Panc1 (cell line): ENCODE data around the gene HSD17B7. TPM values are rescaled to one million over a fixed set of nuclear protein-coding genes. Genes with fewer than 3 reads are reported as not detected.

ENCODE experiments used
- ATAC-seq: fragments of 200-7000 bp; cut with Tn5 transposase; 2 replicates; pipeline ENCODE4 v1.9.1; 2020; ENCODE audit warnings: mild to moderate bottlenecking, moderate library complexity
- BruUV-seq: library from RNA; stranded (reverse); fragments of 400-500 nt; replicated peaks from 2 replicates; lab custom pipeline; 2021; lab: Mats Ljungman, UMichigan
- CTCF ChIA-PET: fragments of 300-600 bp; sonication (Branson Sonifier 250); formaldehyde crosslinking; loops from one replicate; lab custom pipeline; 2022; ENCODE audit warnings: antibody characterized with exemption; lab: Charles Lee
- POLR2A ChIA-PET: fragments of 300-600 bp; sonication (Branson Sonifier 250); formaldehyde crosslinking; loops from one replicate; lab custom pipeline; 2022; ENCODE audit warnings: antibody characterized with exemption; lab: Charles Lee
- DNase-seq: peaks from one replicate; pipeline ENCODE4 v3.0.0-alpha.2; 2010; ENCODE audit warnings: low read depth, low spot score
- H3K27ac ChIP-seq: 2 replicates; pipeline ENCODE4 v1.5.1; 2011; ENCODE audit warnings: mild to moderate bottlenecking, low read length, inconsistent platforms
- H3K27me3 ChIP-seq: fragments of 200-500 bp; sonication (Bioruptor generic); 2 replicates; pipeline ENCODE4 v1.6.0; 2014; ENCODE audit warnings: low read length, inconsistent platforms; ENCODE audit not compliant: control insufficient read depth, insufficient read depth
- H3K36me3 ChIP-seq: fragments of 200-500 bp; sonication (Bioruptor generic); 2 replicates; pipeline ENCODE4 v1.5.1; 2014; ENCODE audit warnings: inconsistent platforms, mild to moderate bottlenecking, low read length, moderate library complexity; ENCODE audit not compliant: control insufficient read depth, insufficient read depth
- H3K4me1 ChIP-seq: 2 replicates; pipeline ENCODE4 v1.5.1; 2011; ENCODE audit warnings: inconsistent platforms, mild to moderate bottlenecking, low read length, moderate library complexity; ENCODE audit not compliant: control insufficient read depth, insufficient read depth
- H3K4me3 ChIP-seq, 2 experiments: 2 replicates each; pipeline ENCODE4 v1.5.1; 2011 to 2012; ENCODE audit warnings: low read depth in 2 of 2, low read length in 2 of 2, mild to moderate bottlenecking in 2 of 2, inconsistent platforms in 1 of 2, moderate library complexity in 1 of 2
- H3K9me3 ChIP-seq: fragments of 200-500 bp; sonication (Bioruptor generic); 2 replicates; pipeline ENCODE4 v1.5.1; 2014; ENCODE audit warnings: low read depth, mild to moderate bottlenecking, inconsistent platforms, low read length, moderate library complexity; ENCODE audit not compliant: control insufficient read depth, insufficient read depth
- POLR2AphosphoS5 ChIP-seq: IDR thresholded peaks from 2 replicates; pipeline ENCODE4 v1.6.1; 2012; ENCODE audit warnings: mild to moderate bottlenecking, low read depth, low read length, moderate library complexity
- SIN3A ChIP-seq: IDR thresholded peaks from 2 replicates; pipeline ENCODE4 v1.6.1; 2012; ENCODE audit warnings: low read depth, mild to moderate bottlenecking, low read length, moderate library complexity, borderline replicate concordance; ENCODE audit not compliant: insufficient read depth
- TCF7L2 ChIP-seq: IDR thresholded peaks from 2 replicates; pipeline ENCODE4 v1.6.1; 2011; ENCODE audit warnings: mild to moderate bottlenecking, low read depth, low read length, inconsistent platforms
- in situ Hi-C: cut with HindIII; loops from 2 replicates; pipeline ENCODE4 v1.10.0; 2016; ENCODE audit warnings: low sequenced_read_pairs, low pct_unique_long_range_greater_than_20kb
- intact Hi-C: fragments of 100-400 bp; cut with micrococcal nuclease; formaldehyde crosslinking; loops from one replicate; pipeline ENCODE4 v1.10.0; 2022; ENCODE audit not compliant: unreplicated experiment
- total RNA-seq: library from RNA; stranded (reverse); gene quantifications from one replicate; pipeline ENCODE4 v1.2.1, GENCODE V29; 2021; ENCODE audit not compliant: unreplicated experiment
- TF ChIP-seq, protein P1 (sequence below), 2 experiments: IDR thresholded peaks; 2 replicates each; pipeline ENCODE4 v1.6.1; 2011 to 2012; ENCODE audit warnings: low read depth in 2 of 2, control low read depth in 1 of 2, low read length in 1 of 2, mild to moderate bottlenecking in 1 of 2, moderate library complexity in 1 of 2; ENCODE audit not compliant: insufficient read depth in 1 of 2
- TF ChIP-seq, protein P2 (sequence below): fragments of 450-650 bp; IDR thresholded peaks from 2 replicates; pipeline ENCODE4 v1.5.1; 2017; ENCODE audit warnings: mild to moderate bottlenecking

Gene HSD17B7
- total RNA-seq, 1 experiment from 2014 or later, result 24.6 TPM

DNA sequence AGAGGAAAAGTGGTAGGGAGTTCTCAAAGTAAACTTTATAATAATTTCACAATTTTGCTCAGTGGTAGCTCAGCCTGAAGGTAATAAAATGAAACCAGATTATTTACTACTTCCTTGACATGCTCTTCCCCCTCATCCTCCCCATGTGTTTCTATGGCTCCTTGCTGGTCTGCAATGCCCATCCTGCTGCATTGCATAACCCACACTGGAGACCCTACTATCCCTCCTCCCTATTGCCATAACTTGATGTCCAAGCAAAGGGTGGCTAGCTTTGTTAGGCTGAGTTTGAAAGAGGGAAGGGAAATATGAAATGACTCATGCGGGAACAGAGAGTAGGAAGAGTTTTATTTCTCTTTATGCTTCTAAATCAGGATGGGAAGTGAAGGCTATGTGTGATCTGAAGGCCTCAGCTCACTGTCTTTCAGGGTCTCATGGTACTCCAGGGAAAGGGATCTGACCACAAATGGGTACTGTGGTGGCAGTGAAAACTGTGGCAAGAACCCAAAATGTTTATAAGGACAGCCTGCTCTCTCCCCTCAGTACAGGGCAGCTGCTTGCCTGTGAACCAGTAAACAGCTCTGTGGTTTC lies 36.4 kb upstream of the HSD17B7 start:
- CTCF ChIA-PET, result no interaction called here
- H3K27ac ChIP-seq, result no peak overlapping the region

DNA sequence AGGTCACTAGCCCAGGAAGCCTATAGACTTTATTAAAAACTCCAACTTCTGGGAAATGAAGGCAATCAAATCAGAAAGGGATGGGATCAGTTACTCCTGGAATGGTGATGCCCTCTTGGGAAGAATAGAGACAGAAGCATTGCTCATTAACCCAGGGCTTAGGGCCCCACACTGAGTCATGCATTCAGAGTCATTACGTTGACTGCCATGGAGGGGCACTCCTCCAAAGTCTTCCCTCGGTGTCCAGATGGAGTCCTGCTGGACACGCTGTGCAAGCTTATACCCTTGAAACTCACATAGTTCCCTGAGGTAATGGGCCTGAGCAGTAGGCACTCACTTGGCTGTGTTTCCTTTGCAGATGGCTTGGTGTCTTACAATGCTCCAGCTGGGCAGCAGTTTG lies 35.2 kb upstream of the HSD17B7 start:
- CTCF ChIA-PET, result no interaction called here
- no peak for ATAC-seq
- POLR2A ChIA-PET, result no interaction called here

More for the DNA sequence above, 36.4 kb upstream of the HSD17B7 start:
- ATAC-seq (no peak), DNase-seq (no peak)
- no peaks in the 10 kb centered on the region for H3K36me3 ChIP-seq
- in situ Hi-C loops, result no loop called here
- intact Hi-C loops, result no loop called here
- no peaks in the 10 kb centered on the region for H3K9me3 ChIP-seq
- H3K4me3 ChIP-seq, result no peak overlapping the region
- H3K27me3 ChIP-seq, result no peaks in the 10 kb centered on the region
- POLR2A ChIA-PET, result no interaction called here
- no peak for TF ChIP-seq POLR2AphosphoS5
- TF ChIP-seq TCF7L2, result no peak
- TF ChIP-seq, protein P1, sequence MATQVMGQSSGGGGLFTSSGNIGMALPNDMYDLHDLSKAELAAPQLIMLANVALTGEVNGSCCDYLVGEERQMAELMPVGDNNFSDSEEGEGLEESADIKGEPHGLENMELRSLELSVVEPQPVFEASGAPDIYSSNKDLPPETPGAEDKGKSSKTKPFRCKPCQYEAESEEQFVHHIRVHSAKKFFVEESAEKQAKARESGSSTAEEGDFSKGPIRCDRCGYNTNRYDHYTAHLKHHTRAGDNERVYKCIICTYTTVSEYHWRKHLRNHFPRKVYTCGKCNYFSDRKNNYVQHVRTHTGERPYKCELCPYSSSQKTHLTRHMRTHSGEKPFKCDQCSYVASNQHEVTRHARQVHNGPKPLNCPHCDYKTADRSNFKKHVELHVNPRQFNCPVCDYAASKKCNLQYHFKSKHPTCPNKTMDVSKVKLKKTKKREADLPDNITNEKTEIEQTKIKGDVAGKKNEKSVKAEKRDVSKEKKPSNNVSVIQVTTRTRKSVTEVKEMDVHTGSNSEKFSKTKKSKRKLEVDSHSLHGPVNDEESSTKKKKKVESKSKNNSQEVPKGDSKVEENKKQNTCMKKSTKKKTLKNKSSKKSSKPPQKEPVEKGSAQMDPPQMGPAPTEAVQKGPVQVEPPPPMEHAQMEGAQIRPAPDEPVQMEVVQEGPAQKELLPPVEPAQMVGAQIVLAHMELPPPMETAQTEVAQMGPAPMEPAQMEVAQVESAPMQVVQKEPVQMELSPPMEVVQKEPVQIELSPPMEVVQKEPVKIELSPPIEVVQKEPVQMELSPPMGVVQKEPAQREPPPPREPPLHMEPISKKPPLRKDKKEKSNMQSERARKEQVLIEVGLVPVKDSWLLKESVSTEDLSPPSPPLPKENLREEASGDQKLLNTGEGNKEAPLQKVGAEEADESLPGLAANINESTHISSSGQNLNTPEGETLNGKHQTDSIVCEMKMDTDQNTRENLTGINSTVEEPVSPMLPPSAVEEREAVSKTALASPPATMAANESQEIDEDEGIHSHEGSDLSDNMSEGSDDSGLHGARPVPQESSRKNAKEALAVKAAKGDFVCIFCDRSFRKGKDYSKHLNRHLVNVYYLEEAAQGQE (IDR thresholded peaks at IDR 0.05; ENCODE audit: insufficient read depth in 1 of 2, low read depth in 2 of 2, low read length in 1 of 2), result no peak
- TF ChIP-seq, protein P2, sequence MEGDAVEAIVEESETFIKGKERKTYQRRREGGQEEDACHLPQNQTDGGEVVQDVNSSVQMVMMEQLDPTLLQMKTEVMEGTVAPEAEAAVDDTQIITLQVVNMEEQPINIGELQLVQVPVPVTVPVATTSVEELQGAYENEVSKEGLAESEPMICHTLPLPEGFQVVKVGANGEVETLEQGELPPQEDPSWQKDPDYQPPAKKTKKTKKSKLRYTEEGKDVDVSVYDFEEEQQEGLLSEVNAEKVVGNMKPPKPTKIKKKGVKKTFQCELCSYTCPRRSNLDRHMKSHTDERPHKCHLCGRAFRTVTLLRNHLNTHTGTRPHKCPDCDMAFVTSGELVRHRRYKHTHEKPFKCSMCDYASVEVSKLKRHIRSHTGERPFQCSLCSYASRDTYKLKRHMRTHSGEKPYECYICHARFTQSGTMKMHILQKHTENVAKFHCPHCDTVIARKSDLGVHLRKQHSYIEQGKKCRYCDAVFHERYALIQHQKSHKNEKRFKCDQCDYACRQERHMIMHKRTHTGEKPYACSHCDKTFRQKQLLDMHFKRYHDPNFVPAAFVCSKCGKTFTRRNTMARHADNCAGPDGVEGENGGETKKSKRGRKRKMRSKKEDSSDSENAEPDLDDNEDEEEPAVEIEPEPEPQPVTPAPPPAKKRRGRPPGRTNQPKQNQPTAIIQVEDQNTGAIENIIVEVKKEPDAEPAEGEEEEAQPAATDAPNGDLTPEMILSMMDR, result no peak
- no peak for TF ChIP-seq SIN3A
- H3K4me1 ChIP-seq, result no peaks in the 10 kb centered on the region
- no TSS peak for BruUV-seq

DNA sequence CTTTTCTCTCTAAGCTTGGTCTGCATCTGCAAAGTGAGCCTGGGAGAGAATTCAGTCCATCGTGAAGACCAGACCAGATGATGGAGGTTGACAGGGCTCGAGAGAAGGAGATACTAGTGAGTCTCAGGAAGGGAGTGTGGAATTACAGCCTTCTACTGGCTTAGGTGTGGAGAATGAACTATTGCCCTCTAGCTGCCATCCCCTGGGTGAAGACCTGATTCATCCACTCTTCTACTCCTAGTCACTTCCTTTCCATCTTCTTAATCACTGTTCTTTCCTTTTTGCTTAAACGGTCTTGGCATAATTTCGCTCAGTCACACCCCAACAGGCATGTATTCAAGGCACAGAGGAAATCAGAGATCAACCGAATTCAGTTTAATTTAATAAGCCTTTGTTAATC lies 34.0 kb upstream of the HSD17B7 start:
- Histone ChIP-seq H3K36me3 (no peaks in the 10 kb centered on the region), H3K9me3 (no peaks in the 10 kb centered on the region), H3K27ac (no peak overlapping the region), H3K4me3 (no peak overlapping the region), H3K27me3 (no peaks in the 10 kb centered on the region), H3K4me1 (no peaks in the 10 kb centered on the region)
- intact Hi-C loops (no loop called here), in situ Hi-C loops (no loop called here)
- BruUV-seq, result no TSS peak
- CTCF ChIA-PET, result no interaction called here
- no peak for DNase-seq
- POLR2A ChIA-PET, result no interaction called here
- no peak for TF ChIP-seq TCF7L2
- TF ChIP-seq, protein P2, result peak; percentile 20; the same call in 1 of the 2 replicates
- ATAC-seq, result no peak

More for the DNA sequence above, 35.2 kb upstream of the HSD17B7 start:
- BruUV-seq, result no TSS peak
- no peaks in the 10 kb centered on the region for H3K27me3 ChIP-seq
- H3K27ac ChIP-seq, result no peak overlapping the region
- DNase-seq, result no peak
- no peaks in the 10 kb centered on the region for H3K4me1 ChIP-seq
- H3K36me3 ChIP-seq, result no peaks in the 10 kb centered on the region
- no peak overlapping the region for H3K4me3 ChIP-seq
- intact Hi-C loops, result no loop called here
- no peak for TF ChIP-seq POLR2AphosphoS5
- in situ Hi-C loops, result no loop called here
- H3K9me3 ChIP-seq, result no peaks in the 10 kb centered on the region
